Fibroblast of the aortic adventitia (primary cell): ENCODE measurements around the gene GPLD1. TPM values are rescaled to one million over a fixed set of nuclear protein-coding genes. Genes with fewer than 3 reads are reported as not detected.

Source experiments
- DNase-seq: peaks from one replicate; pipeline ENCODE4 v3.0.0-alpha.2; 2010; ENCODE audit warnings: low read depth
- H3K4me3 ChIP-seq: 2 replicates; pipeline ENCODE4 v1.5.1; 2011; ENCODE audit warnings: low read depth, mild to moderate bottlenecking, control low read depth, low read length, moderate library complexity
- total RNA-seq: library from RNA; depleted of rRNA; stranded (reverse); fragments of >200 nt; gene quantifications from 2 replicates; pipeline ENCODE4 v1.2.3, GENCODE V29; 2012; ENCODE audit warnings: low replicate concordance
- TF ChIP-seq, protein P1 (sequence below): IDR thresholded peaks from 2 replicates; pipeline ENCODE4 v1.5.1; 2011; ENCODE audit warnings: mild to moderate bottlenecking, low read length, control low read depth, inconsistent platforms; ENCODE audit not compliant: insufficient read depth

Gene GPLD1, protein sequence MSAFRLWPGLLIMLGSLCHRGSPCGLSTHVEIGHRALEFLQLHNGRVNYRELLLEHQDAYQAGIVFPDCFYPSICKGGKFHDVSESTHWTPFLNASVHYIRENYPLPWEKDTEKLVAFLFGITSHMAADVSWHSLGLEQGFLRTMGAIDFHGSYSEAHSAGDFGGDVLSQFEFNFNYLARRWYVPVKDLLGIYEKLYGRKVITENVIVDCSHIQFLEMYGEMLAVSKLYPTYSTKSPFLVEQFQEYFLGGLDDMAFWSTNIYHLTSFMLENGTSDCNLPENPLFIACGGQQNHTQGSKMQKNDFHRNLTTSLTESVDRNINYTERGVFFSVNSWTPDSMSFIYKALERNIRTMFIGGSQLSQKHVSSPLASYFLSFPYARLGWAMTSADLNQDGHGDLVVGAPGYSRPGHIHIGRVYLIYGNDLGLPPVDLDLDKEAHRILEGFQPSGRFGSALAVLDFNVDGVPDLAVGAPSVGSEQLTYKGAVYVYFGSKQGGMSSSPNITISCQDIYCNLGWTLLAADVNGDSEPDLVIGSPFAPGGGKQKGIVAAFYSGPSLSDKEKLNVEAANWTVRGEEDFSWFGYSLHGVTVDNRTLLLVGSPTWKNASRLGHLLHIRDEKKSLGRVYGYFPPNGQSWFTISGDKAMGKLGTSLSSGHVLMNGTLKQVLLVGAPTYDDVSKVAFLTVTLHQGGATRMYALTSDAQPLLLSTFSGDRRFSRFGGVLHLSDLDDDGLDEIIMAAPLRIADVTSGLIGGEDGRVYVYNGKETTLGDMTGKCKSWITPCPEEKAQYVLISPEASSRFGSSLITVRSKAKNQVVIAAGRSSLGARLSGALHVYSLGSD
- total RNA-seq, result 0.27 and 0.41 TPM in 2 replicates

DNA sequence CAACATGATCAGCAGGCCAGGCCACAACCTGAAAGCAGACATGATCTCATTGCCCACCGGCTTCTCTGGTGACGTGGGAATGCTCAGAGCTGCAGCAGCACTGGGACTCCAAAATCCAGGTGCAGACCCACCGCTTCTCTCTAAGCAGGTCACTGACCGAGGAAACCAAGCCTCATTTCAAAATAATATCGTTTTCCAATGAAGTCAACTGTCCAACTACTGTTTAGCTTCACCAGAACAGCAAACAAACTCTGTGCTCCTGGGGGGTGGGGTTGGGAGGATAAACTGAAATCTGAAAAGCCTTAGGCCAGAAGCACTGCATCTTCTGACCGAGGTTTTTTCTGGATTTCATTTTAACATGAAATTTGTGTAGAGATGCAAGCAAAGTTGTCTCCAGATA, at the start of gene GPLD1:
Gene GPLD1 (minus strand): TSS at position 109 of the 400 bp plus-strand sequence. CDS start 67 bp downstream, at position 42.
- TF ChIP-seq, protein P1, sequence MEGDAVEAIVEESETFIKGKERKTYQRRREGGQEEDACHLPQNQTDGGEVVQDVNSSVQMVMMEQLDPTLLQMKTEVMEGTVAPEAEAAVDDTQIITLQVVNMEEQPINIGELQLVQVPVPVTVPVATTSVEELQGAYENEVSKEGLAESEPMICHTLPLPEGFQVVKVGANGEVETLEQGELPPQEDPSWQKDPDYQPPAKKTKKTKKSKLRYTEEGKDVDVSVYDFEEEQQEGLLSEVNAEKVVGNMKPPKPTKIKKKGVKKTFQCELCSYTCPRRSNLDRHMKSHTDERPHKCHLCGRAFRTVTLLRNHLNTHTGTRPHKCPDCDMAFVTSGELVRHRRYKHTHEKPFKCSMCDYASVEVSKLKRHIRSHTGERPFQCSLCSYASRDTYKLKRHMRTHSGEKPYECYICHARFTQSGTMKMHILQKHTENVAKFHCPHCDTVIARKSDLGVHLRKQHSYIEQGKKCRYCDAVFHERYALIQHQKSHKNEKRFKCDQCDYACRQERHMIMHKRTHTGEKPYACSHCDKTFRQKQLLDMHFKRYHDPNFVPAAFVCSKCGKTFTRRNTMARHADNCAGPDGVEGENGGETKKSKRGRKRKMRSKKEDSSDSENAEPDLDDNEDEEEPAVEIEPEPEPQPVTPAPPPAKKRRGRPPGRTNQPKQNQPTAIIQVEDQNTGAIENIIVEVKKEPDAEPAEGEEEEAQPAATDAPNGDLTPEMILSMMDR, result no peak
- no peak for DNase-seq

DNA sequence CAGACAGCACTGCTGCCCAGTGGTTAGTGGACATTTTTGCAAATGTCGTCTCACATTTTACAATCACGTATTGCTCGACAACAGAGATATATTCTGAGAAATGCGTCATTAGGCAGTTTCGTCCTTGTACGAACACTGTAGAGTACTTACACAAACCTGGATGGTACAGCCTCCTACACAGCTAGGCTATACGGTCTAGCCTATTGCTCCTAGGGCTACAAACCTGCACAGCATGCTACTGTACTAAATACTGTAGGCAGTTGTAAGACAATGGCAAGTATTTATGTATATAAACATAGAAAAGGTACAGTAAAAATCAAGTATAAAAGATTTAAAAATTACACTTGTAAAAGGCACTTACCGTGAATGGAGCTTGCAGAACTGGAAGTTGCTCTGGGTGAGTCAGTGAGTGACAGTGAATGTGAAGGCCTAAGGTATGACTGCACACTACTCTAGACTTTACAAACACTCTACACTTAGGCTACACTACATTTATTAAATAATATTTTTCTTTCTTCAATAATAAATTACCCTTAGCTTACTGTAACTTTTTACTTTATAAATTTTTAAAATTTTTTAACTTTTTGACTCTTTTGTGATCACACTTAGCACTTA, 48.5 kb upstream of the GPLD1 start:
- TF ChIP-seq, protein P1, result no peak
- no peak overlapping the region for H3K4me3 ChIP-seq
- DNase-seq, result no peak

More for the DNA sequence above, at the start of gene GPLD1:
- H3K4me3 ChIP-seq, result no peak within 1 kb of the TSS

DNA sequence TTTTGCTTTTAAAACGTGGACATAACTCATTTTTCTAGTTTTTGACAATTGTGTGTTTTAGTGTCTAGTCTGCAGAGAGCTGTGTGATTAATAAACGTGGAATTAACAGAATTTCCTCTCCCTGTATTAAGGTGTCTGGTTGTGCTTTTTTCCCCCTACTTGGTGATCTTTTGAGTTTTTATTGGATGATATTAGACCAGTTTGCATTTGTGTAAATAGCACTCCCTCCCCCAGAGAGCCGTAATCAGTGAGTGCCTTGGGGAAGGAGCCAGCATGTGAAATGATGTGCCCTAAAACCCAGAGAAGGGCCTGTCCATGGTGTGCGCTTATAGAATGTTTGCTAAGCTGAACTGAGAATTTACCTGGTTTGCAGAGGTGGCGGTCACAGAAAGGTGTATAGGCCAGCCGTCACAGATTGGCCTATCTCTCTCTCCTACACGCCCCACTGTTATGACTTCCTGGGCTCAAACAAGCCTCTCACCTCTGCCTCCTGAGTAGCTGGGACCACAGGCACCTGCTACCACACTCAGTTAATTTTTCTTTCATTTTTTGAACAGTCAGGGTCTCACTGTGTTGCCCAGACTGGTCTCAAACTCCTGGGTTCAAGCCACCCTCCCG, 47.8 kb upstream of the GPLD1 start:
- no peak for DNase-seq
- H3K4me3 ChIP-seq, result no peak overlapping the region
- TF ChIP-seq, protein P1, result no peak

DNA sequence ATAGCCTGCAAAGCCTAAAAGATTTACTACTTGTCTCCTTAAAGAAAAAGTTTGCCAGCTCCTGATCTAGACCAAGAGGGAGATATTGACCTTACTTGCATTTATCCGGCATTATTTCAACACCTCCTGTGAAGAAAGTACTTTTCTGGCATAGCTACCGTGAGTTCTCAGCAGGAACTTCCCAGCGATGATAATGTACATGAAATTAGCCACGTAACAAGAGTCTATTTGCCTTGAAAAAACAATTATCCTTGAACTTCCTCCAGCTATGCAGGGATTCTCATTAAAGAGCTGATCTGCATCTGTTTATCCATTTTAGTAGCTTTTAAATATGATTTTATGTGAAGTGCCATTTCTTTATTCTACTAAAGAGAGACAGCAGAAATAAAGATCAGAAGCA, 47.1 kb upstream of the GPLD1 start:
- TF ChIP-seq, protein P1, result no peak
- no peak for DNase-seq

DNA sequence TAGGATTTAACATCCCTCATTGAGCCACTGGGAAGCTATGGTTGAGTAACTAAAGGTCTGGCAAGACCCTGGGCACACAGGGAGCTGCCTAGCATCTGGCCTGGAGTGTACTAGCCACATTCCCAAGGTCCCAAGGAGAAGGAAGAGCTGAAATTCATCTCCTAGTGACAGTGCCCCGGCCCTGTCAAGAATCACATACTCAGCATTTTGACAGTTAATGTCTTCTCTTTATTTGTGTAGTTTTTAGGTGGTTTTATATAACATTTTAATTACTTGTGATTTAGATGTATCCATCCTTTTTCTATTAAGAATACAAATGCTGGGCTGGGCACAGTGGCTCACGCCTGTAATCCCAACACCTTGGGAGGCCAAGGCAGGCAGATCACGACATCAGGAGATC, 45.8 kb upstream of the GPLD1 start:
- no peak overlapping the region for H3K4me3 ChIP-seq
- TF ChIP-seq, protein P1, result no peak
- no peak for DNase-seq

More for the DNA sequence above, 47.1 kb upstream of the GPLD1 start:
- H3K4me3 ChIP-seq, result no peak overlapping the region

DNA sequence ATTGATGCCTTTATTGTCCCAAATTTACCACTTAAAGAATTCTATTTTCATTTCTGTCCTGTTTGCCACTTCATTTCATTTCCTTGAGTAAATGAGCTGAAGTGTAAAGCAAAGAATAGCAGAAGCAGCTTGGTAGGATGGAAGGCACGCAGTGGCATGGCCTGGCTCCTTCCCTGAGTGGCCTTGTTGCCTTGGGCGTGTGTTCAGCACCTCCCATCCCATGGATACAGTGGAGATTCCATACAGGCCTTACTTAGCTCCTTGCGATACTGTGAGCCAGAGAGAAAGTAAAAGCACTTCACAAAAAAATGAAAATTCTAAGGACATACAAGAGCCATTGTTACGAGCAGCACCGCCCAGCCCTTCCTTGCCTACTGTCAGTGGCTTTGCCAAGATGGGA, 45.0 kb upstream of the GPLD1 start:
- TF ChIP-seq, protein P1, result no peak
- H3K4me3 ChIP-seq, result no peak overlapping the region
- DNase-seq, result no peak
